BJ (cell line): ENCODE data around the gene ZNF462. TPM values are rescaled to one million over a fixed set of nuclear protein-coding genes. Genes with fewer than 3 reads are reported as not detected.

ENCODE experiments used
- CTCF ChIA-PET: fragments of 350-600 bp; formaldehyde crosslinking; extraction: SDS; loops from one replicate; lab custom pipeline; 2021; ENCODE audit warnings: antibody characterized with exemption, inconsistent platforms; lab: Yijun Ruan, JAX
- POLR2A ChIA-PET: fragments of 300-600 bp; sonication (Branson Sonifier 250); formaldehyde crosslinking; extraction: SDS; loops from one replicate; lab custom pipeline; 2021; ENCODE audit warnings: antibody characterized with exemption; lab: Charles Lee
- DNase-seq: peaks from one replicate; pipeline ENCODE4 v3.0.0-alpha.2; 2011; ENCODE audit warnings: low read depth
- H3K27me3 ChIP-seq: 2 replicates; pipeline ENCODE4 v1.6.0; 2011; ENCODE audit warnings: low read length; ENCODE audit not compliant: control insufficient read depth, insufficient read depth
- H3K36me3 ChIP-seq: 2 replicates; pipeline ENCODE4 v1.5.1; 2011; ENCODE audit warnings: low read length; ENCODE audit not compliant: control insufficient read depth, insufficient read depth
- H3K4me3 ChIP-seq: 2 replicates; pipeline ENCODE4 v1.5.1; 2011; ENCODE audit warnings: low read depth, mild to moderate bottlenecking, control low read depth, low read length
- polyA plus RNA-seq: library from polyadenylated mRNA; depleted of rRNA; stranded (reverse); fragments of >200 nt; gene quantifications from 2 replicates; pipeline ENCODE4 v1.2.3, GENCODE V29; 2011
- TF ChIP-seq, protein P1 (sequence below): IDR thresholded peaks from 2 replicates; pipeline ENCODE4 v1.5.1; 2011; ENCODE audit warnings: low read depth, mild to moderate bottlenecking, control low read depth, inconsistent platforms, low read length, moderate library complexity; ENCODE audit not compliant: insufficient read depth

Gene ZNF462
- polyA plus RNA-seq, 1 experiment = 3.5 TPM

- CTCF ChIA-PET = no interaction called here
- Histone ChIP-seq H3K36me3 (no peaks in the 10 kb centered on the region), H3K27me3 (no peaks in the 10 kb centered on the region), H3K4me3 (no peak overlapping the region)
- POLR2A ChIA-PET = no interaction called here
- no peak for DNase-seq
- TF ChIP-seq, protein P1, sequence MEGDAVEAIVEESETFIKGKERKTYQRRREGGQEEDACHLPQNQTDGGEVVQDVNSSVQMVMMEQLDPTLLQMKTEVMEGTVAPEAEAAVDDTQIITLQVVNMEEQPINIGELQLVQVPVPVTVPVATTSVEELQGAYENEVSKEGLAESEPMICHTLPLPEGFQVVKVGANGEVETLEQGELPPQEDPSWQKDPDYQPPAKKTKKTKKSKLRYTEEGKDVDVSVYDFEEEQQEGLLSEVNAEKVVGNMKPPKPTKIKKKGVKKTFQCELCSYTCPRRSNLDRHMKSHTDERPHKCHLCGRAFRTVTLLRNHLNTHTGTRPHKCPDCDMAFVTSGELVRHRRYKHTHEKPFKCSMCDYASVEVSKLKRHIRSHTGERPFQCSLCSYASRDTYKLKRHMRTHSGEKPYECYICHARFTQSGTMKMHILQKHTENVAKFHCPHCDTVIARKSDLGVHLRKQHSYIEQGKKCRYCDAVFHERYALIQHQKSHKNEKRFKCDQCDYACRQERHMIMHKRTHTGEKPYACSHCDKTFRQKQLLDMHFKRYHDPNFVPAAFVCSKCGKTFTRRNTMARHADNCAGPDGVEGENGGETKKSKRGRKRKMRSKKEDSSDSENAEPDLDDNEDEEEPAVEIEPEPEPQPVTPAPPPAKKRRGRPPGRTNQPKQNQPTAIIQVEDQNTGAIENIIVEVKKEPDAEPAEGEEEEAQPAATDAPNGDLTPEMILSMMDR = no peak
Observed at GRCh38 chr9:107008011-107008410, 145.0 kb downstream of the ZNF462 start.

DNA sequence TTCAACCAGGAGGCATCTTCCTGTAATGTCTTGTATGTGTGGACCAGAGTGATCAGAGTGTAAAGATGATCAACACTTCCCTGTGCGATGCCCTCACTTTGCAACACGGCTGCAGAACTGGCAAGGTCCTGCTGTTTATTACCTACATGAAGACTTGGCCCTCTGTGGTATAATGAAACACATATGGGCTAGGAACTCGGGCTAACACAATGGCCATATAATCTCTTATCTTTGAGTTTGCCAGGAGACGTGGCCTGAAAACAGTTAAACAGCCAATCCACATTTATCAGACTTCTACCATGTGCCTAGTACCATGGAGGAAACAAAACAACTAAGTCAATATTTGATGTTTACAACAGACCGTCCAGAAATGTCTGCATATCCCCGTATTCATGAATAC lies 145.5 kb downstream of the ZNF462 start:
- TF ChIP-seq, protein P1 = no peak
- Histone ChIP-seq H3K27me3 (no peaks in the 10 kb centered on the region), H3K36me3 (no peaks in the 10 kb centered on the region), H3K4me3 (no peak overlapping the region)
- no peak for DNase-seq
- ChIA-PET CTCF (no interaction called here), POLR2A (no interaction called here)

- POLR2A ChIA-PET = no interaction called here
- Histone ChIP-seq H3K4me3 (no peak overlapping the region), H3K36me3 (no peaks in the 10 kb centered on the region), H3K27me3 (peaks cover 3% of the 10 kb centered on the region; the same call in 1 of the 2 replicates)
- TF ChIP-seq, protein P1 = no peak
- no peak for DNase-seq
- CTCF ChIA-PET = no interaction called here
Observed at GRCh38 chr9:107016383-107016782, 153.4 kb downstream of the ZNF462 start.

- Histone ChIP-seq H3K4me3 (no peak overlapping the region), H3K36me3 (no peaks in the 10 kb centered on the region), H3K27me3 (peaks cover 18% of the 10 kb centered on the region)
- CTCF ChIA-PET = interaction anchor here (0.6 to 0.7 kb wide), 3 partner anchors 25 to 118 kb away, joined by 3 read pairs; no protein-coding TSS in a partner anchor
- peak; percentile 22 for DNase-seq
- POLR2A ChIA-PET = no interaction called here
- TF ChIP-seq, protein P1 = no peak
Observed at GRCh38 chr9:107018861-107019545, 156.0 kb downstream of the ZNF462 start.

DNA sequence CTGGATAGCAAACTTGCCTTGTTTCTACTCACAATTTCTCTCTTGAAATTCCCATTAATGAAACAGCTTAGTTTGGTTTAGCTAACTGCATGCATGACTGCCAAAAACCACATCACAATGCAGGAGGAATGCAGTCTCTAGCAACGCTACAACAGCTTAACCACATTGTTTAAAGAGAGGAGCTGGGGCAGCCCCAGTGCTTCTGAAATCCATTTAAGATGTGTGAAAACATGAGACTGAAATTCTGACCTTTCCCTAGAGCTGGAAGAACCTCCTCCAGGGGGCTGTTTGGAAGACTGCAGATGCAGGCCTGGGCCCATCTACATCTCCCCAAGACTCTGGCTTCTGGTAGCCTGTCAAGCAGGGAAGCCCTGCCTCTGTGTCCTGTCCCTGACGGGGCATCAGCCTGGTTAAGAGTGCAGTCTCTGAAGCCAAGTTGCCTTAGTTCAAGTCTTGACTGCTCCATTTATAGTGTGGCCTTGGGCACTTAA lies 157.1 kb downstream of the ZNF462 start:
- TF ChIP-seq, protein P1 = peak; percentile 26; the same call in 1 of the 2 replicates
- ChIA-PET POLR2A (no interaction called here), CTCF (interaction anchor here (0.7 to 1.4 kb wide), 3 partner anchors 15 to 30 kb away, joined by 3 to 4 read pairs (median 3); no protein-coding TSS in a partner anchor)
- peak; percentile 83 for DNase-seq
- Histone ChIP-seq H3K4me3 (no peak overlapping the region), H3K36me3 (no peaks in the 10 kb centered on the region), H3K27me3 (peaks cover 18% of the 10 kb centered on the region)
